Keratinocyte (primary cell): ENCODE results near the gene GGTLC2. TPM values are rescaled to one million over a fixed set of nuclear protein-coding genes. Genes with fewer than 3 reads are reported as not detected.
A peak's percentile ranks its signal among the peaks of the same experiment; 100 is the strongest.

Source experiments
- DNase-seq: peaks from one replicate; pipeline ENCODE4 v3.0.0-alpha.2; 2011; ENCODE audit warnings: low read depth, missing footprints, low spot score
- FAIRE-seq: peaks from 2 replicates; lab custom pipeline; 2011; peaks lifted over from hg19 to GRCh38; lab: Jason Lieb, UNC
- H2AFZ ChIP-seq: 2 replicates; pipeline ENCODE4 v1.6.0; 2012; ENCODE audit warnings: low read length, control low read depth, inconsistent platforms; ENCODE audit not compliant: control insufficient read depth
- H3K27ac ChIP-seq: 2 replicates; pipeline ENCODE4 v1.5.1; 2011; ENCODE audit warnings: low read length; ENCODE audit not compliant: control insufficient read depth, insufficient read depth
- H3K27me3 ChIP-seq: 3 replicates; pipeline ENCODE4 v1.6.0; 2011; ENCODE audit warnings: low read length; ENCODE audit not compliant: control insufficient read depth, insufficient read depth; ENCODE audit errors: extremely low read depth
- H3K36me3 ChIP-seq, 2 experiments: 2 replicates in 1 of 2; 3 replicates in 1 of 2; pipeline ENCODE4 v1.5.1; 2011; ENCODE audit warnings: low read length in 2 of 2, mild to moderate bottlenecking in 1 of 2; ENCODE audit not compliant: control insufficient read depth in 2 of 2, insufficient read depth in 2 of 2; ENCODE audit errors: extremely low read depth in 1 of 2
- H3K4me1 ChIP-seq: 3 replicates; pipeline ENCODE4 v1.5.1; 2011; ENCODE audit warnings: low read length; ENCODE audit not compliant: control insufficient read depth, insufficient read depth; ENCODE audit errors: extremely low read depth
- H3K4me2 ChIP-seq: 3 replicates; pipeline ENCODE4 v1.6.0; 2011; ENCODE audit warnings: low read depth, low read length; ENCODE audit not compliant: control insufficient read depth, insufficient read depth; ENCODE audit errors: extremely low read depth
- H3K4me3 ChIP-seq, 3 experiments: fragments of 200-600 bp in 1 of 3; sonication (generic) in 1 of 3; 2 replicates in 2 of 3; 3 replicates in 1 of 3; pipeline ENCODE4 v1.5.1; 2011 to 2016; ENCODE audit warnings: low read length in 3 of 3, mild to moderate bottlenecking in 3 of 3, control low read depth in 2 of 3, inconsistent platforms in 1 of 3, low read depth in 1 of 3, mixed read lengths in 1 of 3, mixed run types in 1 of 3, moderate library complexity in 1 of 3; ENCODE audit not compliant: control insufficient read depth in 2 of 3, insufficient read depth in 2 of 3; ENCODE audit errors: extremely low read depth in 1 of 3
- H3K79me2 ChIP-seq: 2 replicates; pipeline ENCODE4 v1.6.0; 2012; ENCODE audit warnings: low read length; ENCODE audit not compliant: control insufficient read depth, insufficient read depth
- H3K9ac ChIP-seq: 3 replicates; pipeline ENCODE4 v1.6.0; 2011; ENCODE audit warnings: low read length; ENCODE audit not compliant: control insufficient read depth, insufficient read depth; ENCODE audit errors: extremely low read depth
- H3K9me1 ChIP-seq: 3 replicates; pipeline ENCODE4 v1.6.0; 2011; ENCODE audit warnings: low read length; ENCODE audit not compliant: control insufficient read depth, insufficient read depth; ENCODE audit errors: extremely low read depth
- H3K9me3 ChIP-seq: 2 replicates; pipeline ENCODE4 v1.5.1; 2012; ENCODE audit warnings: low read depth, low read length; ENCODE audit not compliant: control insufficient read depth
- H4K20me1 ChIP-seq: 3 replicates; pipeline ENCODE4 v1.6.0; 2011; ENCODE audit warnings: low read length; ENCODE audit not compliant: control insufficient read depth, insufficient read depth; ENCODE audit errors: extremely low read depth
- CTCF ChIP-seq, 3 experiments: IDR thresholded peaks in 1 of 3; conservative IDR thresholded peaks in 1 of 3; optimal IDR thresholded peaks in 1 of 3; 2 replicates in 2 of 3; 3 replicates in 1 of 3; pipeline versions ENCODE3 to v1.5.1; 2011; ENCODE audit warnings: low read length in 3 of 3, mild to moderate bottlenecking in 3 of 3, moderate library complexity in 2 of 3, control low read depth in 1 of 3, inconsistent platforms in 1 of 3; ENCODE audit not compliant: insufficient read depth in 2 of 3; ENCODE audit errors: extremely low read depth in 1 of 3
- EZH2 ChIP-seq: IDR thresholded peaks from one replicate; pipeline ENCODE4 v1.6.1; 2012; ENCODE audit warnings: inconsistent platforms, mild to moderate bottlenecking, low read length, moderate library complexity
- dilution Hi-C: fragments of 300-500 bp; cut with MboI; formaldehyde crosslinking; loops from one replicate; pipeline ENCODE4 v1.7.0; 2020; ENCODE audit warnings: low sequenced_read_pairs; ENCODE audit not compliant: extremely low pct_ligation_motif_present
- polyA plus RNA-seq, 5 experiments: library from polyadenylated mRNA; depleted of rRNA in 3 of 5; stranded (reverse) in 3 of 5; stranded (forward) in 1 of 5; unstranded in 1 of 5; fragments of >200 nt; gene quantifications; 1 replicate in 1 of 5; 2 replicates in 3 of 5; 3 replicates in 1 of 5; pipeline versions ENCODE4 v1.2.1 to v1.2.3, GENCODE V29; 2011 to 2012; ENCODE audit warnings: missing spikeins in 2 of 5, low read depth in 1 of 5, low replicate concordance in 1 of 5

GGTLC2 gene
- polyA plus RNA-seq, 1 donor (not counting 4 experiments of a cell fraction or from before 2014, with no cell fraction given) = not detected

GRCh38 chr22:22687638-22688500, 43.5 kb downstream of the GGTLC2 start:
- H3K27me3 ChIP-seq = no peaks in the 10 kb centered on the region
- H3K79me2 ChIP-seq = no peaks in the 10 kb centered on the region
- FAIRE-seq = peak; percentile 67
- H3K9me1 ChIP-seq = no peaks in the 10 kb centered on the region
- no peak overlapping the region for H3K27ac ChIP-seq
- DNase-seq = no peak
- no peak overlapping the region for H2AFZ ChIP-seq
- H3K4me1 ChIP-seq = no peaks in the 10 kb centered on the region
- H3K9ac ChIP-seq = no peak overlapping the region
- H3K9me3 ChIP-seq = no peaks in the 10 kb centered on the region
- no peaks in the 10 kb centered on the region for H4K20me1 ChIP-seq
- dilution Hi-C loops = no loop called here
- TF ChIP-seq CTCF (optimal IDR thresholded peaks at IDR 0.05 in 1 of 3, IDR thresholded peaks at IDR 0.05 in 1 of 3, conservative IDR thresholded peaks at IDR 0.05 in 1 of 3; ENCODE audit: extremely low read depth in 1 of 3, insufficient read depth in 2 of 3, low read length in 3 of 3) (peak; percentile 52 to 72 (median 71)), EZH2 (no peak)
- H3K4me2 ChIP-seq = no peak overlapping the region
- H3K36me3 ChIP-seq = no peaks in the 10 kb centered on the region
- no peak overlapping the region for H3K4me3 ChIP-seq

- H4K20me1 ChIP-seq = no peaks in the 10 kb centered on the region
- no peak for FAIRE-seq
- dilution Hi-C loops = no loop called here
- H3K27ac ChIP-seq = no peak overlapping the region
- no peak for DNase-seq
- H3K9me3 ChIP-seq = no peaks in the 10 kb centered on the region
- H3K4me1 ChIP-seq = no peaks in the 10 kb centered on the region
- H2AFZ ChIP-seq = no peak overlapping the region
- no peaks in the 10 kb centered on the region for H3K9me1 ChIP-seq
- H3K36me3 ChIP-seq = no peaks in the 10 kb centered on the region
- H3K4me2 ChIP-seq = no peak overlapping the region
- H3K79me2 ChIP-seq = no peaks in the 10 kb centered on the region
- H3K4me3 ChIP-seq = no peak overlapping the region
- no peaks in the 10 kb centered on the region for H3K27me3 ChIP-seq
- TF ChIP-seq CTCF (optimal IDR thresholded peaks at IDR 0.05 in 1 of 3, IDR thresholded peaks at IDR 0.05 in 1 of 3, conservative IDR thresholded peaks at IDR 0.05 in 1 of 3; ENCODE audit: extremely low read depth in 1 of 3, insufficient read depth in 2 of 3, low read length in 3 of 3) (no peak), EZH2 (no peak)
- H3K9ac ChIP-seq = no peak overlapping the region
Observed at GRCh38 chr22:22689621-22690345, 45.4 kb downstream of the GGTLC2 start.
